Activated effector memory CD4-positive, alpha-beta T cell treated with Interleukin-2 at 50 U/mL for 16 hours (primary cell): ENCODE results near the gene FGD3.

Source experiments
- DNase-seq: peaks from one replicate; pipeline ENCODE4 v3.0.0-alpha.2; 2020

FGD3 gene

DNA sequence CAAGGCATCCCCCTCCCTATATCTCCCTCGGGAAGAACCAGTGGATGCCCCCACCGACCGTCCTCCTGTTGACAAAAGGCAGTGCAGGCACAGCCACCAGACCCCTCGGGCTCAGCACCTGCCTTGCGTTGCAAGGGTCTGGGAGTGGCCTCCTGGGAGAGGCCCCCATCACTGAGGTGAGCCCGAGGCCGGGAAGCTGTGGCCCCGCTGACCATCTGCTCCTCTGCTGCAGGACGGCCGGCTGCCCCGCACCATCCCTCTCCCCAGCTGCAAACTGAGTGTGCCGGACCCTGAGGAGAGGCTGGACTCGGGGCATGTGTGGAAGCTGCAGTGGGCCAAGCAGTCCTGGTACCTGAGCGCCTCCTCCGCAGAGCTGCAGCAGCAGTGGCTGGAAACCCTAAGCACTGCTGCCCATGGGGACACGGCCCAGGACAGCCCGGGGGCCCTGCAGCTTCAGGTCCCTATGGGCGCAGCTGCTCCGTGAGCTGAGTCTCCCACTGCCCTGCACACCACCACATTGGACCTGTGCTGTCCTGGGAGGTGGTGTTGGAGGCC lies 87.9 kb downstream of the FGD3 start:
- no peak for DNase-seq

DNA sequence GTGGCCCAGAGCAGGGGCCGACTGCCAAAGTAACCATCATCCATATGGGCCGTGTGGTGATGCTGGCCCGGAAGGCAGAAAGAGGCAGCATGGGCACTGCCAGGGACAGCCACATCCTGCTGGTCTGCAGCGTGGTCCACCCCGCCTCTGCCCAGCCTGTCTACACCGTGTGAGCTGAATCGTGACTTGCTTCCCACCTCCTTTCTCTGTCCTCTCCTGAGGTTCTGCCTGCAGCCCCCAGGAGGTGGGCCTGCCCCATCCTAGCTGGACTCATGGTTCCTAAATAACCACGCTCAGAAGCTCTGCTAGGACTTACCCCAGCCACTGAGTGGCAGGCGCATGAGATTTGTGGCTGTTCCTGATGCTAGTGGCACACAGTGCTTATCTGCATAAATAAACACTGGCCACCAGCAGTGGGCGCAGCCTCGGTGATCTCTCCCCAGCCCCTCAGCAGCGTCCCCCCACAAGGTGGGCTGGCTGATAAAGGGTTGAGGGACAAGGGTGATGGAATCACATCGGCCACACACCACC lies 88.6 kb downstream of the FGD3 start:
- no peak for DNase-seq

DNA sequence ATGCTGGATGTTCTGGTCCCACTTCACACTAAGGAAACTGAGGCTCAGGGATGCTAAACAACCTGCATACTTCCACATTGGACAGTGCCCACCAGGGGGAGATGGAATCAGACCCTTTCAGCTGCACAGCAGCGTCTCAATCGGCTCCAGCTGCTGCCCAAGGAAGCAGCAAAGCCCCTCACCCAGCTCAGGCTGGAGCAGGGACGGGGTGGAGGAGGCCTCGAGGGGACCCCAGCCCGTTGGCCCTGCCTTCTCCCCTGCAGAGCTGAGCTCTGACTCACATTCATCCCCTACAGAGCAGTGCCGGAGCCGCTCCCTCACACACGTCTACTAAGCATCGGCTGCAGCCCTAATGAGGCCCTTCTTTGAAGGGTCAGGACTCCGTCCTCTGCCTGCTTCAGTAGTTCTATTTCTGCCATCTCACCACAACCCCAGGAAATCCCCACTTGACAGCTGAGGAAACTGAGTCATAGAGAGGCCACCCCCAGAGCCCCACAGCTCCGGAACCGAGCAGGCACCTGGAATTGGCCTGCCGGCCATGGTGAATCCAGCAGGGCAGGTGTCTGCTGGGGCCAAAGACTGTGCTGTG lies 89.7 kb downstream of the FGD3 start:
- DNase-seq, result no peak

DNA sequence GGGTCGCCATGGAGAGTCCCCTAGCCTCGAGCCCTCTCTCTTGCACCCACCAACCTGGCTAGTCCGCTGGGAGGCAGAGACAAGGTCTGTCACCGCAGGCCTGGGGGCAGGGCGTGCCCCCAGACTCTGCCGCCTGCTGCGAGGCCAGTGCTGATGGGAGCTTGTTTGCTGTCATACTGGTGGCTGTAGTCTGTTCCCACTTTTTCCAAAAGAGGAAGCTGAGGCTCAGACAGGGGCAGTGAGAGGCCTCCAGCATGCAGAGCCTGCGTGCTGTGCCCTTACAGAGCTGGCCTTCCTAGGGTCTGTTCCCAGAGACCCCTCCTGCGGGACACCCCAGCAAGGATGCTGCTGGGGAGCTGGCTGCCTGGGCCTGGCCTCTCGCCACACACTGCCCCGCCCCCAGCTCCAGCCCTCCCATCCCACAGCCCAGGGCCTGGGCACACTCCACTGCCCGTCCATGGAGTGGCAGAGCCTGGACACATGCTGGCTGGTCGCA lies 90.2 kb downstream of the FGD3 start:
- DNase-seq, result no peak

DNA sequence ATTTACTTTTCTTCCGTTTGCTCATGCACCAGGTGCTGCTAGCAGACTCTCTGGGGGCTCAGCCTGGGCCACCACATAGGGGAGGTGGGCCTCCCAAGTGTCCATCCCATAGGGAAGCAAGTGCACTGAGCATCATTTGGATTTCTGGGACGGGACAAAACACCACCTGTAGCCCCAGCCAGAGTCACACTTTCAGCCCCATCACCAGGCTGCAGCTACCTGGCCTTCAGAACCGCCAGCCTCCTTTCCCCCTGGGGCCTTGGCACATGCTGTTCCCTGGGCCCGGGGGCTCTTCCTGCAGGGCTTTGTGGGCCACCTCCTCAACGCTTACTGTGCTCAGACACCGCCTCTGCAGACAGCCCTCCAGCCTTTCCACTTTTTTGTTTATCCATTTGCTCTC lies 91.6 kb downstream of the FGD3 start:
- no peak for DNase-seq

DNA sequence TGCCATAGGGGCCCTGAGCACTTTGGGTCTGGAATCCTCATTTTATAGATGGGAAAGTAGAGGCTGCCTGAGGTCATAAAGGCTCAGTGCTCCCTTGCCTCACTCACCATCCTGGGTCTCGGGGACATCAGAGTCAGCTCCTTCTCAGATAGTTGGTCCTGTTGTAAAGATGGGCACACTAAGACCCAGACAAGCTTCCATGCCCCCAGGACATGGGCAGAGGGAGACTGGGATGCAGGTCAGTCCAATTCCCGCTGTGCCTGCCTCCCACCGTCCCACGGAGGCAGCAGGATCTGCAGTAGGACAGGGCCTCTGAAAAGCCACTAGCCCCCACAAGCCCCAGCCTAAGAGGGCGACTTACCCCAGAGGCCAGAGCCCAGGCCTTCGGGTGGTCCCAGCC lies 92.1 kb downstream of the FGD3 start:
- DNase-seq, result no peak

DNA sequence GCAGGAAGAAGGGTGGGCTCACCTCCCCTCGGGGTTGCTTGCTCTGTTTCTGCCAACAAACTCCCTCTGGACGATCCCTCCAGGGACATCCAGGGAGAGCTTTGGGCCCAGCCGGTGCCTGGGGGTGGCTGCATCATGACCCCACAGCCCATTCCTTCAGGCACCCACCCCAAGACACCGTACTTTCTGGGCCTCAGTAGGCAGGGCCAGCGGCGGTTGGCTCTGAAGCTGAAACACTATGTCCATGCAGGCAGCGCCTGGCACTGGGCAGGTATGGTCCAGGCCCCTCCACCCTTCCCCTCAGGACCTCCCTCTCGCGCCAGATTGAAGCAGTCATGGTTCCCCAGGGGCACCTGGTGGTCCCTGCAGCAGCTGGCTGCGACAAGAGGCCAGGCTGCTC lies 92.7 kb downstream of the FGD3 start:
- no peak for DNase-seq

DNA sequence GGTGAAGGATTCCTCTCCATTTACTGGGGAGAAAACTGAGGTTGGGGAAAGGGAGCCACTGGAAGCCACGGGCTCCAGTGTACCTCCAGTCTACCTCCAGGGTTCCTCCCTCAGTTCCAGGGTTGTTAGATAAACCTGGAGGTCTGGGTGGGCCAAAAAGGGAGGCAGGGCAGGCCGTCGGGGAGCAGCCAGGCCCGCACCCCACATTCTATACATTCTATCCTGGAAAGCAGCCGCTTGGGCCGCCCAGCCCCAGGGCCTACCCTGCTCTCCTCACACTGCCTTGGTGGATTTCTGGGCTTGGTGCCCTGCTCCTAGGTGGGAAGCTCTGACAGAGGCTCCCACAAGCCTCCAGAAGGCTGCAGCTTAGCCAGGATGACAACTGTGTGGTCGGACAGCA lies 93.1 kb downstream of the FGD3 start:
- no peak for DNase-seq

DNA sequence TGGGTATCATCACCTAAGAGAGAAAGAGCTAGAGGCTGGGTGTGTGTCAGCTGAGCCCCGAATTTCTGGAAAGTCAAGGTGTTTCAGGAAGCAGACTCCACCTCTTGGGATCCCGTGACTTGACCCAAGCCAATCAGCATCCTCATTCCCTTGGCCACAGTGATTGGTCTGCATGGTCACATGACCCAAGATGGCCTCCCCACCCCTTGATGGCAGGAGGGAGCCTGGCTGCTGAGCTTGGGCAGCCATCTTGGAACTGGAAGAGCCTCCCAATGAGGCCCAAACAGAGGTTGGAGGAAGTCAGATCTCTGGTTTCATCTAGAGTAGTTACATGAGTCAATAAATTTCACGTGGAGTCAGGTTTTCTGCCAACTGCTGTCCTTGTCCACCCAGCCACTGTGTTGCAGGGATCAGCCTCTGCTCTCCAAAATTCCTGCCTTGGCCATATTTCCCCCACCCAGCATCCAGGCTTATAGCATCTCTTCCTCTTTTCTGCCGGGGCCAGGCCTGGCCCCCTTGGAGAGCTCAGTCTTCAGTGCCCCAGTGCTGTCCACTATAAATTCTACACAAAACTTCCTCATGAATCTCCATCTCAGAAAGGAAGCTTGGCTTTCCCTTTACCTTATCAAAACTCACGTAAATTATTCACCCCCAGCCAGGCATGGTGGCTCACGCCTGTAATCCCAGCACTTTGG lies 93.9 kb downstream of the FGD3 start:
- DNase-seq, result no peak

DNA sequence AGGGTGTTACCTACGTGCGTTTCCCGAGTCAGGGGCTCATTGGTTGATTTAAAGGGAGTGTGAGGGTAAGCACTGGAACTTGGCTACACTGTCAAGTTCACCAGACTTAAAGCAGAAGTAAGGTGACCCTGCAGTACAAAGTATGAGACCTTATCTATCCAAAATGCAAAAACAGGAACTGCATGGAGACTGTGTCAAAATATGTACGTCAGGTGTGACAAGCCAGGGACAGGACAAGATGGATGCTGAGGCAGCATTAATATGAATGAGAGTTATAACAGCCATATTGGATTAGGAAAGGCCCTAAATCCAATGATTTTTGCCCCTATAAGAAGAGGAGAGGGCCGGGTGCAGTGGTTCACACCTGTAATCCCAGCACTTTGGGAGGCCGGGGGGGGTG lies 95.8 kb downstream of the FGD3 start:
- DNase-seq, result no peak

DNA sequence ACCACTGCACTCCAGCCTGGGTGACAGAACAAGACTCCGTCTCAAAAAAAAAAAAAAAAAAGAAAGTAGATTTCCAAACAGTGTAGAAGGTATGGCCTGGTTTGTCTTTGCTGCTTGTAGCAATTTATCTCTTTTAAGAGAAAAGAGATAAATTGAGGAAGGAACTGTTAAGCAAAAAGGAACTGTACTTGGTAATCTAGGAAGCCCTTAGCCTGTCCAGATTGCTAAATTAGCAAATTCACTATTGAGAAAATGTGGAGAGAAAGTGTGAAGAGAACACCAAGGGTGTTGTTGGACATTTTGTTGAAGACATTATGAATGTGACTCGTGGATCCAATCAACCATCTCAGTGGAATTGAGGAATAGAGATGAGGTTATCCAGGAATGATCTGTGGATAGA lies 98.2 kb downstream of the FGD3 start:
- DNase-seq, result no peak

DNA sequence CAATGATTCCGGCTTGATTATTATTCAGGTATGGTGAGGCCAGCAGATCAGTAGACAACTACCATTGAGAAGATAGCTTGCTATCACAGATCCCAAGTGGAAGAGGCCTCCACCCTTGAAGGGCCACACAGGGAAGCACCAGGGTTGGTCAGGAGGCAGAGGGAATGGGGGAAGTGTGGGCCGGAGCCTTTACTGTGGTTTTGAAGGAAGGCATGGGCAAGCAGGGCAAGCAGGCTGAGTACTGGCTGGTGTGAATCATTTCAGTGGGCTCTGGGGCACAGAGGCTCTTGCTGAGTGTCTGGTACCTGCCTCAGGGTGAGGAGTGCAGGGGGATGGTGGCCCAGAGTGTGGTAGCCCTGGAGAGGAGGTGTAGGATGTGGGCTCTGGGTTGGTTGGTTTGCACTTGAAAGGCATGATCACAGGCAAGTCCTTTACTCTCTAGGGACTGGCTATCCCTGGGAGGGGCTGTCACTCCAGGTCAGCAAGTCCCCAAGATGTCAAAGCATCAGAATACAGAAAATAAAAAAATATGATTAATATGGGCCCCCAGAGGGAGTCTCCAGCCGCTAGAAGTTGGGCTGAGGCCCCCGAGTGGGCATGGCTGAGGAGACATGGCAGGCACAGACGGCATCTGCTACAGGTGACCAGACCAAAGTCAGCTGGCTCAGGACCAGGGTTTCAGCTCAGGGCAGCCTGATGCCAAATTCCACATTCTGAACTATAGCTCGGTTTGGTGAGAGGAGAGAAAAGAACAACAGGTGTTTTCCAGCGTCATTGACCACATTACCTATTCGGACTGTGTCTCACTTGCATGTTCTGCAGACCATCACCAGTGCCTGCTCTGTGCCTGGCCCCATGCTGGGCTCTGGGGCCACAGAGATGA lies 101.5 kb downstream of the FGD3 start:
- DNase-seq, result no peak

DNA sequence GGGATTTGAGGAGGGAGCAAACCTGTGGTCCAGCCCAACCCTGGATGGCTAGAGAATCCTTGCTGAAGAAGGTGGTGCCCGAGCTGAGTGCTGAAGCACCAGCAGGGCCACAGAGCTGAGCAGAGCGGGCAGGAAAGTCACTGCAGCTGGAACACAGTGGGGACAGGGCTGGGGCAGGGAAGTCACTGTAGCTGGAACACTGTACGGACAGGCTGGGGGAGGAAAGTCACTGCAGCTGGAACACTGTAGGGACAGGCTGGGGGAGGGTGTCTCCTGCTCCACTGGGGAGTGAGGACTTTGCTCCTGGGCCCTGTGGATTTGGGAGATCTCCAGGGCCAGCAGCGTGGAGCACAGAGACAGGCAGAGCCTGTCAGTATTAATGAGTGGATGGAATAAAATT lies 102.2 kb downstream of the FGD3 start:
- DNase-seq, result no peak

DNA sequence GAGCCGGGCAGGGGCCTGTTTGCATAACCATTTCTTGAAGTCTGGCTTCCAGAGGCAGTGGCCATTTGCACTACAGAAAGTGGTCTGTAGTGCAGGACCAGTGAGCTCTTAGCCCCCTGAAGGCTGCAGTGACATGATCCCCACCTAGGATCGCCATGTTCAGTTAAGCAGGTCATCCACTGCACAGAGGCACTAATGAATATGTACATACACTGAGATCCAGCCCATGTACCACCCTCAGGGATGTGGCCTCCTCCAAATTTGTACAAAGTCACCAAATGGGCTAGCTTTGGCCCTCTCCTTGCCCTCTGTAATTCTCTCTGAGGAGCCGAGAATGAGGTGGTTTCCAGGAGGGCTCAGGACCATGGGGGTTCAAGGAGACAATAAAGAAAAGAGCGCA lies 102.9 kb downstream of the FGD3 start:
- DNase-seq, result no peak

DNA sequence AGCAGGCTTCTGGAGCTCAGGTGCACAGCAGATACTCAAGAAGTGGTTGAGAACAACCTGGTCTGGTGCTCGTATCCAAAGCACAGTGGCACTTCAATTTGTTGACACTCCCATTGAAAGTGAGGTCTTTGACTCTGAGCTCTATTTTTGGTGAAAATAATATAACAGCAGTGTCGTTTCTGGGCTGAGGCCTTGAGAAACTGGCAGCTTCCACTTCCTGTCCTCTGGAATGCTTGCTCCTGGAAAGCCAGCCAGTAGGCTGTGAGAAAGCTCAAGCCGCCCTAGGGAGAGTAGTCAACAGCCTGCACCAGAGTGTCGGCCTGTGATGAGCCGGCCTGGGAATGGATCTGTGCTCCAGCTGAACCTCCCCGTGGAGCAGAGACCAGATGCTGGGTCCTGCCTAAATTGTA lies 104.4 kb downstream of the FGD3 start:
- DNase-seq, result no peak

DNA sequence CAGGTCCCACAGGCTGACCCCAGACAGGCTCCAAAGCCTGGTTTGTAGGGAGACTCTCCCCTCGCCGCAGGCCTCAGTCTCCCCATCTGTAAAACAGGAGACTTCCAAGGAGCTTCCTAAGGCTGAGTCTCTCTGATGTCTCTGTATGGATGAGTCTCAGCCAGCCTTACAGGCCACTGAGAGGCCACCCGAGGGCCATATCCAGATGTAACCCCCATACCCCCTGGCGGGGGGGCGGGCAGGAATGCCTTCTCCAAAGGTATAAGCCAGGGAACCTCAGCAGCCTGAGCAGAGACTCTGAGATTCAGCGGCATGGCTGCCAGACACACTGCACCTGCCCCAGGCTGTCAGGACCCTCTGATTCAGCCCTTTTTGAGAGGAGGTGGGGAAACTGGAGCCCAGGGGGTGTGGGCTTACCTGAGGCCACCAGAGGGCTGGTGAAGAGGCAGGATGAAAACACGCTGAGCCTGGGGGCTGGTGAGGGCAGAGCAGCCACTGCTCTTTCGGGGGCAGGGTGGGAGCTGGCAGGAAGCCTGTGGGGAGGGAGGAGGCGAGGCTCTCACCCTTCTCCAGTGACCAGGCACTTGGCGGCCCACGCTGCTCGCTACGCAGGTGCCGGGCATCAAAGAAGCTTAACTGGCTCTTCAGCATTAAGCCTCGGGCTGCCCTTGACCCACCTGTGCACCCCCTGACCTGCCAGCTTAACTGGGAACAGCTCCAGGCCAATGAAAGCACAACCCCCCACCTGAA lies 105.6 kb downstream of the FGD3 start:
- DNase-seq, result no peak

DNA sequence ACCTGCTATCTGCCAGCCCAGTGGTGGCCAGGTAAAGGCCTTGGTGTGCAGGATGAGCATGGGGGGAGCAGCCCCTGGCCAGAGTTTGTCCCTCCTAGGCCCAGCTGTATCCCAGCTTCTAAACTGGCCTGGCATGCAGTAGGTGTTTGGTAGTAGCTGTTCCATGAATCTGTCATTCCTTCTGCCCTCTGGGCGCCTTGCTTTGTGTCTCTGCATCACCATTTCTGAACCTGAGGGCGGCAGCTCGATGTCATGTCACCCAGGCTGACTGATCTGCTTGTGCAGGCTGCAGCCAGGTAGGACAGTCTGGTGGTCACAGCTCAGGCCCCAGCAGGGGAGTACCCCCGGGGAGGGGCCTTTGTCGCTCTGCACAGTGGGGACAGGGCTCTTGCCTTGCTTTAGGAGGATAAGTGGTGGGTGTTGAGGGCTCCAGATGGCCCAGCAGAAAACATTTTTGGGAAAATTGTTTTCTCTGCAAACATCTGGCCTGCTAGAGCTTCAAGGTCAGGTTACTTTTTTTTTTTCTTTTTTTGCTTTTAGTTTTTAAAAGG lies 106.5 kb downstream of the FGD3 start:
- no peak for DNase-seq

DNA sequence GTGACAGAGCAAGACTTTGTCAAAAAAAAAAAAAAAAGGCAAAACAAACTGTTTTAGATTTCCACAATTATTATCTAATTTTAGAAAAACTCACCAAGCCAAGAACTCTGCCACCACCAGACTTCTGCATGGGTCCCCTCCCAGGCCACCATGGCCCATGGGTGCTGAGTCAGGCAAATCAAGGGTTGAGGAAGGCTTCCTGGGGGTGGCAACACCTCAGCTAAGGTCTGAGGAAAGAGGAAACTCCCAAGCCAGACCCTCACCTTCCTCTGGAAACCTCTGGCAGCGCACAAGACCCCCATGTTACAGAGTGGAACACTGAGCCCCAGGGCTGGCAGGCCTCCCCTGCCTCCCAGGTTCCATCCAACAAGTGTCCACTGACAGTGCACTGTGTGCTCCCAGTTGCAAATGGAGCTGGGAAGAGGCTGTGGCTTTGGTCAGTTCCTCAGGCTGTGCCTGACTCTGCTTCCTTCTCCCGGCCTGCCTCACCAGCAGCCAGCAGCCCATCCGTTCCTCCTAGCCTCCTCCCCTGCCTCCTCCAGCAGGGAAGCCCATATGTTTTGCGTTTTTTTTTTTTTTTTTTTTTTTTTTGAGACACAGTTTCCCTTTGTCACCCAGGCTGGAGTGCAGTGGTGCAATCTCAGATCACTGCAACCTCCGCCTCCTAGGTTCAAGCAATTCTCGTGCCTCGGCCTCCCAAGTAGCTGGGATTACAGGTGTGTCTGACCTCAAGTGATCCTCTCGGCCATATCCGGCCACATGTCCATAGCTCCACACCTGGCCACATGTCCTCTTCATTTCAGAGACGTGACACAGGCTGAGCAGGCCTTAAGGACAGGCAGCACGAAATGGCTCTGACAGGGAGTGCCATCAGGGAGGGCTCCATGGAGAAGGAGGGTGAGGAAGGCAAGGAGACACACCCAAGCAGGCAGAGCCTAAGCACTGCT lies 107.7 kb downstream of the FGD3 start:
- no peak for DNase-seq

DNA sequence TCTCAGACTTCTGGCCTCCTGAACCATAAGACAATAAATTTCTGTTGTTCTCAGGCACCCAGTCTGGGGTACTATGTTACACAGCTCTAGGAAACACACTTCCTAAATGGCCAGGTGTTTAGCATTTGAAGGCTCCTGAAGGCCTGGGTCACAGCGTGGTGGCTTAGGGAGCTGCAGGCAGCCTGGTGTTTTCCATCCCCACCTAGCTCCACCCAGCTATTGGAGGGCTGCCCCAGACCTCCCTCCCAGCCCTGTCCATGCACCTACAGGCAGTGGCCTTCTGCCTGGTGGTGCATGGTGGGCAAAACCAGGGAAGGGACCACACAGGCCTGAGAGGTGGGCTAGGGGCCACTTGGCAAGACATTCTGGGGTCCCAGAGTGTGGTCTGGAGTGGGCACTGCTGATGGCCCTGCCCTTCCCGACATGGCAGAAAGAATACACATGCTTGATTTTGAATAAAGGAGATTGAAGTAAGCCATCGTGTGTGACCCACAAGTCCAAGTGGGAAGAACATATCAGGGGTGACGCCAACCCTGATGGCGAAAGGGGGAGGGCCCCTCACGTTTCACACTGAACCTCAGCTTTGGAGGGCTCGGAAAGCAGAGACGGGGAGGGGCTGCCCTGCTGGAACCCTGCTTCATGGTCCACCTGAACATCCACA lies 109.8 kb downstream of the FGD3 start:
- DNase-seq, result no peak

DNA sequence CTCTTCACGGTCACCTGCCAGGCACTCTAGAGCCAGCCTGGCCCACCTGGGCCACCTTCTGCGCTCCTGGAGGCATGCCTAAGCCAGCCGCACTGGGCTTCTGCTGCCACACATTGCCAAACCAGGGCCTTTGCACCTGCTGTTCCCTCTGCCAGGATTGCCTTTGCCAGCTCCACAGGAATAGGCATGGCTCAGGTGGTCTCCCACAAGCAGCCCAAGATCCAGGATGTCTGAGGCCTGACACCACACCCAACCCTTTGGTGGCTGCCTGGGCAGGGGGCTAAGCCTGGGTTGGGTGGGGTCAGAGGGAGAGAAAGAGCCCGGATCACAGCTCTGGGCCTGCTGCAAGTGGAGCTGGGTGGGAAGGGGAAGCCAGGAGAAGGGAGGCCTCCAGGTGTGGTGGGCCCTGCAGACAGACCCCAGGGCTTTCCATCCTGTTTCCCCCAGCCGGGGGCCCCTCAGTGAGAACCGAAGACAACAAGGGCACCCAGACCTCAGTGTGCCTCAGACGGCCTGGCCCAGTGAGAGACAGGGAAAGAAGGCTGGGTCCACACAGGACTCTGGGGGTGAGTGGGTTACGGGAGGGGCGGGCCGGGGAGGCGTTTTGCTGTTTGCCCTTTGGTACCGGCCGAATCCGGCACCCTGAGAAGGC lies 110.5 kb downstream of the FGD3 start:
- DNase-seq, result no peak
